Kidney (tissue), 14 donors: Measurements from ENCODE around the gene C10orf95. TPM values are rescaled to one million over a fixed set of nuclear protein-coding genes. Genes with fewer than 3 reads are reported as not detected.

Source experiments
- DNase-seq, 5 donors: peaks; one replicate each; pipeline ENCODE4 v3.0.0-alpha.2; 2013 to 2020
- FAIRE-seq: peaks from 2 replicates; lab custom pipeline; 2012; peaks lifted over from hg19 to GRCh38; lab: Jason Lieb, UNC
- H3K27ac ChIP-seq, 2 donors: one replicate each; pipeline ENCODE4 v1.7.0; 2013; ENCODE audit warnings: low read depth in 2 of 2, low read length in 2 of 2, inconsistent platforms in 1 of 2
- H3K27me3 ChIP-seq: one replicate; pipeline ENCODE4 v1.7.1; 2013; ENCODE audit warnings: low read length, inconsistent platforms; ENCODE audit not compliant: control insufficient read depth, insufficient read depth
- H3K36me3 ChIP-seq, 3 donors: one replicate each; pipeline versions ENCODE4 v1.7.0 to v1.7.1; 2013; ENCODE audit warnings: low read length in 3 of 3, control low read depth in 1 of 3, inconsistent platforms in 1 of 3; ENCODE audit not compliant: insufficient read depth in 3 of 3, control insufficient read depth in 2 of 3
- H3K4me1 ChIP-seq, 3 donors: one replicate each; pipeline versions ENCODE4 v1.7.0 to v1.7.1; 2013; ENCODE audit warnings: low read length in 3 of 3, inconsistent platforms in 1 of 3, low read depth in 1 of 3; ENCODE audit not compliant: control insufficient read depth in 2 of 3, insufficient read depth in 2 of 3
- H3K4me3 ChIP-seq, 3 donors: one replicate each; pipeline versions ENCODE4 v1.7.0 to v1.8.1; 2013; ENCODE audit warnings: low read length in 3 of 3, control low read depth in 1 of 3, inconsistent platforms in 1 of 3
- H3K9ac ChIP-seq, 3 donors: one replicate each; pipeline versions ENCODE4 v1.7.0 to v1.7.1; 2013; ENCODE audit warnings: low read length in 3 of 3, control low read depth in 1 of 3, inconsistent platforms in 1 of 3
- H3K9me3 ChIP-seq, 3 donors: one replicate each; pipeline versions ENCODE4 v1.7.0 to v1.7.1; 2013; ENCODE audit warnings: low read length in 3 of 3, control low read depth in 1 of 3, inconsistent platforms in 1 of 3; ENCODE audit not compliant: control insufficient read depth in 2 of 3, insufficient read depth in 1 of 3
- intact Hi-C: fragments of 100-400 bp; cut with DNase I; formaldehyde crosslinking; loops from one replicate; pipeline ENCODE4 v1.11.1; 2022
- polyA plus RNA-seq: library from polyadenylated mRNA; stranded (reverse); fragments of 350-450 nt; fragmentation: Illumina TruSeq; extraction: RNeasy Lipid Tissue Mini Kit (QIAGEN cat#74804); gene quantifications from one replicate; pipeline ENCODE4 v1.2.3, GENCODE V29; 2014; ENCODE audit warnings: low read depth, low replicate concordance; ENCODE audit not compliant: insufficient read depth
- total RNA-seq: library from RNA; stranded (reverse); fragmentation: NEBNext Ultra II Directional; extraction: Animal tissue kit (Norgen Biotek cat#: 25700); gene quantifications from one replicate; pipeline ENCODE4 v1.2.1, GENCODE V29; 2021
- TF ChIP-seq, protein P1 (sequence below): IDR thresholded peaks from 3 replicates; pipeline ENCODE4 v1.5.1; 2012; ENCODE audit warnings: mild to moderate bottlenecking, moderate library complexity, borderline replicate concordance; ENCODE audit not compliant: insufficient read depth; ENCODE audit errors: extremely low read depth
- donor health status: control.
- donor health status: control.
- donor health status: control.
- donor health status: control.
- donor health status: control.
- donor health status: DM: yes; HTN: yes; CAD: no.
- donor health status: Normal renal cell carcinoma (clear cell type).

The C10orf95 gene
- total and polyA plus RNA-seq, 2 donors from 2014 or later, result 0.62 to 2.7 TPM

DNA sequence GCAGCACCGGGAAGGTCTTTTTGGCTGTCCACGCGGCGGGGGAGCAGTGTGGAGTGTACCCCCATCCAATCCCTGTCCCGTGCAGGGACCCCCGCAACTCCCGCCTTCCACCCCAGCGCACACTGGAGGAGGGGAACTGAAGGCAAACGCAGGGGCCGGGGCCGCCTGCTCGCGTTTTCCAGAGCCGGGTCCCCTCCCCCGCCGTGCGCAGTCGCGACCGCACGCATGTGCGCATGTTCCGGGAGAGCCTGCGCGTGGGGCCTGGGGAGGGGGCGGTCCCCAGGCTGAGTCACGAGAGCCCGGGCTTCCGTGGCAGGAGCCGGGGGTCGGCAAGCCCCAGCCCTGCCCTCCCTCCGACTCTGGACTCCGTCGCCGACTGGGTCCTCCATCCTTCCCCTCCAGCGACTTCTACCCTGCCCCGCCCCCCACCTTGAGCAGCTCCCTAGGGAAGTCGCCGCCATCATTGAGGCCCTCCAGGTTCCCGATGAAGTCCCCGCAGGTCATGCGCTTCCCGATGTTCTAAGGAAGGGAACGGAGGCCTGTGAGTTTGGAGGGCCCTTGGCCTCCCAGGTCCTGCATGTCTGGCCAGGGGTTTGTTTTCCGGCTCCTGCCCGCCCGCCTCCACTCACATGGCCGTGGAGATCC is 40.8 kb downstream of the C10orf95 start:
- Histone ChIP-seq H3K27ac (no peak overlapping the region), H3K4me3 (peak overlapping the region in 1 of 3 donors; percentile 4)

DNA sequence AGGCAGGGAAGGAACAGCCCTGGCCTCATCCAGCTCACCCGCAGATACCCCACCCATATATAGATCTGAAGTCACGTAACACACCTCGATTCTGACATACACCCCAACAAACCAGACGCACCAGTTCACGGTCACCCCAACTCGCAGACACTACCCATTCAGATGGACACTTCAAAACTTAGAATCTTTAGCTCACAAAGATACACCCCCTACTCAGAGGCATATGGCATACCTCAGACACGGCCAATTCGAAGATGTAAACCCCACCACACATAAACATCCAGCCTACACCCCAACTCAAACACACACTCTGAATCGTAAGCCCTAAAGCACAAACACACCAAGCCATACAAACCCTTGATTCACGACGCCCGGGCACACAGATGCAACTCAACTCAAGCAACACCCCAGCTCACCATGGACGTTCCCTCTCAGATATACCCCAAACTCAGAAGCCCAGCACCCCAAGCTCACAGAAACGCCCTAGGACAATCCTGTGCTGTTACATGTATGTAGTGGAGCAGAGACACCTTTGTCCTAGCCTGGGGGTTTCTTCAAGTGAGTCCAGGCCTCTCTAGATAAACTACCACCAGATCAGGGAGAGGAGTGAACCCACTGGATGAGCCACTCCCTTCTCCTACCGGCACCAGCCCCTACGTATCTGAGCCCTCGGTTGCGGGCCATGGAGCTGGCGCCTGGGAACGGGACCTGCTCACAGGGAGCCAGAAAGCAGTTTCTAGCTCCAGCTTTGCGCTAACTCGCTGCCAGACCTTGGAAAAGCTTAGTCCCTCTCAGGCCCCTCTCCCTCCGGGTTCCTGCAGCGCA is 41.5 kb downstream of the C10orf95 start:
- peaks cover 2% of the 10 kb centered on the region for H3K27me3 ChIP-seq
- FAIRE-seq (no peak), DNase-seq (peak in 1 of 5 donors; percentile 44)
- no peak overlapping the region for H3K27ac ChIP-seq
- no peaks in the 10 kb centered on the region for H3K36me3 ChIP-seq
- peak overlapping the region in 1 of 3 donors; percentile 3 for H3K9ac ChIP-seq
- no peaks in the 10 kb centered on the region for H3K9me3 ChIP-seq
- TF ChIP-seq, protein P1, sequence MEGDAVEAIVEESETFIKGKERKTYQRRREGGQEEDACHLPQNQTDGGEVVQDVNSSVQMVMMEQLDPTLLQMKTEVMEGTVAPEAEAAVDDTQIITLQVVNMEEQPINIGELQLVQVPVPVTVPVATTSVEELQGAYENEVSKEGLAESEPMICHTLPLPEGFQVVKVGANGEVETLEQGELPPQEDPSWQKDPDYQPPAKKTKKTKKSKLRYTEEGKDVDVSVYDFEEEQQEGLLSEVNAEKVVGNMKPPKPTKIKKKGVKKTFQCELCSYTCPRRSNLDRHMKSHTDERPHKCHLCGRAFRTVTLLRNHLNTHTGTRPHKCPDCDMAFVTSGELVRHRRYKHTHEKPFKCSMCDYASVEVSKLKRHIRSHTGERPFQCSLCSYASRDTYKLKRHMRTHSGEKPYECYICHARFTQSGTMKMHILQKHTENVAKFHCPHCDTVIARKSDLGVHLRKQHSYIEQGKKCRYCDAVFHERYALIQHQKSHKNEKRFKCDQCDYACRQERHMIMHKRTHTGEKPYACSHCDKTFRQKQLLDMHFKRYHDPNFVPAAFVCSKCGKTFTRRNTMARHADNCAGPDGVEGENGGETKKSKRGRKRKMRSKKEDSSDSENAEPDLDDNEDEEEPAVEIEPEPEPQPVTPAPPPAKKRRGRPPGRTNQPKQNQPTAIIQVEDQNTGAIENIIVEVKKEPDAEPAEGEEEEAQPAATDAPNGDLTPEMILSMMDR, result no peak
- peaks cover 0 to 3% (median 0%) of the 10 kb centered on the region in 3 donors for H3K4me1 ChIP-seq
- H3K4me3 ChIP-seq, result peak overlapping the region in 2 of 3 donors; percentile 22 to 28
- intact Hi-C loops, result no loop called here

More for the DNA sequence above, 40.8 kb downstream of the C10orf95 start:
- Histone ChIP-seq H3K4me1 (peaks cover 0 to 3% (median 0%) of the 10 kb centered on the region in 3 donors), H3K9me3 (no peaks in the 10 kb centered on the region), H3K9ac (no peak overlapping the region), H3K27me3 (peaks cover 2% of the 10 kb centered on the region), H3K36me3 (no peaks in the 10 kb centered on the region)
- intact Hi-C loops, result no loop called here
- DNase-seq (peak; percentile 57 to 85 (median 74)), FAIRE-seq (no peak)
- TF ChIP-seq, protein P1, result no peak

DNA sequence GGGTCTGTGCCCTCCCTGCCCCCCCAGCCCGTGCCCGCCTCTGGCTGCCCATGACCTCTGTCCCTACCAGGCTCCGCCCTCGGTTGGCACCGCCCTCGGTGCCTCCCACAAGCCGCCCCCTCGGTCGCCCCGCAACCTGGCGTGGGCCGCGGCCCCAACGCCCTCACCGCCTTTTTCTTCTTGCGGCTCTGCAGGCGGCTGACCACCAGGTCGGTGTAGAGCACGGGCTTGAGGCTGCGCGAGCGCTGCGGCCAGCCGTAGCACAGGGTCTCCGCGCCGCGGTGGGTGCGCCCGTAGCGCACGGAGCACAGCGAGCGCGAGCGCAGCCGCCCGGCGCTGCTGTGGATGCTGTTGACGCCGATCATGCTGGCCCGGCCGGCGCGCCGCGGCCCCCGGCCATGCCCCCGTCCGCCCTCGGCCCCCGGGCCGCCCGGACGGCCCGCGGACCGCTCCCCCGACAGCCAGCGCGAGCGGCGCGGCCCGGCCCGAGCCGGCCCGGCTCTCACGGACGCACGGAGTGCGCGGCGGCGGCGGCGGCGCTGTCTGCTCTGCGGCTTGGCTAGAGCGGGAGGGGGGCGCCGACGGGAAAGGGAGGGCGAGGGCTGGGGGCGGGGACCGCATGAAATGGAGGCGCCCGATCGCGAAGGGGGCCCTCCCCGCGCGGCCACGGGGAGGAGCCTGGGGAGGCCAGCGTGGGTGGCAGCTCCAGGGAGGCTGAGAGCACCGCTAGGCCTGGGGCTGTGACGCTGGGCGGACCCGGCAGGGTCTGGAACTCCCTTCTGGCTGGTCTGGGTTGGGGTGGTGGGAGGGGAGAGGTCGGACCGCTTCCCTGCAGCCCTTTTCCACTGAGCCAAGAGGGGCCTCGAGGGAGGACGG is 42.4 kb downstream of the C10orf95 start:
- Histone ChIP-seq H3K9ac (no peak overlapping the region), H3K9me3 (no peaks in the 10 kb centered on the region), H3K4me1 (peaks cover 0 to 3% (median 0%) of the 10 kb centered on the region in 3 donors), H3K27ac (no peak overlapping the region), H3K4me3 (peak overlapping the region in 2 of 3 donors; percentile 28 to 47), H3K27me3 (peaks cover 2% of the 10 kb centered on the region), H3K36me3 (no peaks in the 10 kb centered on the region)
- TF ChIP-seq, protein P1, result no peak
- intact Hi-C loops, result no loop called here
- FAIRE-seq, result no peak
- peak; percentile 74 to 90 (median 86) for DNase-seq
